ENCODE data around the gene RAD9A. TPM values are rescaled to one million over a fixed set of nuclear protein-coding genes. Genes with fewer than 3 reads are reported as not detected.

The RAD9A gene
- total and polyA plus RNA-seq, 2 of the 4 experiments (the other 2 are of a cell fraction) = 2.0 to 10.3 TPM

- H2AK9ac ChIP-seq (replicated peaks; ENCODE audit: low read depth, low read length, poor library complexity) = no peak overlapping the region
- no peaks in the 10 kb centered on the region; the same call in 1 of the 2 replicates for H3K9me1 ChIP-seq (ENCODE audit: insufficient read depth, low read length)
- no peak overlapping the region for H3K27ac ChIP-seq (ENCODE audit: insufficient read depth, low read length)
- CTCF ChIA-PET = no interaction called here
- peaks cover 11% of the 10 kb centered on the region for H3K4me1 ChIP-seq (ENCODE audit: control insufficient read depth, insufficient read depth, low read length)
- no peak overlapping the region for H4K8ac ChIP-seq (ENCODE audit: low read depth in 2 of 2, low read length in 2 of 2)
- H3K9ac ChIP-seq (ENCODE audit: low read depth, low read length) = no peak overlapping the region
- DNase-seq (no peak), ATAC-seq (ENCODE audit: low read depth) (no peak)
- no peak overlapping the region for H2BK15ac ChIP-seq (ENCODE audit: low read depth, low read length)
- H2AK5ac ChIP-seq (ENCODE audit: low read depth, low read length) = no peak overlapping the region
- dilution Hi-C loops (cut with HindIII; ENCODE audit: low sequenced_read_pairs, unreplicated experiment) (no loop called here), intact Hi-C loops (cut with micrococcal nuclease) (no loop called here), in situ Hi-C loops (cut with MboI; ENCODE audit: low sequenced_read_pairs) (no loop called here)
- BruUV-seq (replicated peaks) = no TSS peak
- H3K4me3 ChIP-seq (ENCODE audit: insufficient read depth, low read depth, low read length) = no peak overlapping the region
- H3K14ac ChIP-seq (replicated peaks; ENCODE audit: low read depth, low read length) = no peak overlapping the region
- no peak overlapping the region for H3K56ac ChIP-seq (ENCODE audit: extremely low read depth, insufficient read depth, low read length)
- no peak overlapping the region for H3K4ac ChIP-seq (ENCODE audit: low read depth, low read length)
- 0 out of 2 replicates have a peak, but pooled peaks cover 2% of the 10 kb centered on the region for H3K36me3 ChIP-seq (ENCODE audit: control insufficient read depth, insufficient read depth, low read length)
- H2BK20ac ChIP-seq (ENCODE audit: low read depth, low read length) = no peak overlapping the region
- H4K20me1 ChIP-seq (ENCODE audit: insufficient read depth, low read length) = no peaks in the 10 kb centered on the region; the same call in 1 of the 2 replicates
- H3K79me1 ChIP-seq (ENCODE audit: low read depth in 1 of 2, low read length in 2 of 2) = peaks cover 10 to 30% of the 10 kb centered on the region in 2 experiments; a peak in 3 of 4 replicates
- H3K18ac ChIP-seq (ENCODE audit: low read depth, low read length) = no peak overlapping the region
- POLR2A ChIA-PET (ENCODE audit: unreplicated experiment) = no interaction called here
- TF ChIP-seq CHD1 (IDR thresholded peaks at IDR 0.05; ENCODE audit: low read depth, low read length) (no peak), POLR2A (IDR thresholded peaks at IDR 0.05; ENCODE audit: low read depth, low read length) (no peak), SMC3 (IDR thresholded peaks at IDR 0.05; ENCODE audit: low read depth, low read length) (peak; percentile 36; the same call in 1 of the 2 replicates), BHLHE40 (IDR thresholded peaks at IDR 0.05; ENCODE audit: low read depth, low read length) (no peak), MAZ (IDR thresholded peaks at IDR 0.05; ENCODE audit: borderline replicate concordance, low read depth, low read length) (no peak), CTCF (conservative IDR thresholded peaks at IDR 0.05; ENCODE audit: low read depth, low read length) (peak; percentile 50), MAFK (IDR thresholded peaks at IDR 0.05; ENCODE audit: low read depth, low read length) (no peak), MXI1 (IDR thresholded peaks at IDR 0.05; ENCODE audit: borderline replicate concordance, low read depth, low read length) (no peak), FOS (IDR thresholded peaks at IDR 0.05; ENCODE audit: low read depth, low read length) (no peak), NFE2L2 (IDR thresholded peaks at IDR 0.05; ENCODE audit: low read depth, low read length) (no peak), RFX5 (IDR thresholded peaks at IDR 0.05; ENCODE audit: low read depth, low read length) (no peak), RAD21 (IDR thresholded peaks at IDR 0.05; ENCODE audit: low read length) (peak; percentile 43)
- no peak overlapping the region for H2BK120ac ChIP-seq (ENCODE audit: low read depth, low read length)
- H3K4me2 ChIP-seq (ENCODE audit: low read depth, low read length) = no peak overlapping the region
- H4K5ac ChIP-seq (ENCODE audit: low read depth, low read length) = no peak overlapping the region
- H2AFZ ChIP-seq (replicated peaks; ENCODE audit: low read length, poor library complexity) = peak overlapping the region; percentile 40
- no peak overlapping the region for H4K91ac ChIP-seq (ENCODE audit: insufficient read depth, low read depth, low read length)
- H3K23ac ChIP-seq (ENCODE audit: low read depth, low read length) = no peak overlapping the region
- WGBS, 2 experiments (ENCODE audit: extremely low coverage in 2 of 2, insufficient read length in 1 of 2) = 62% methylated on average over 3 of the region's 6 CpGs; no CpG with 5 or more reads in 1 of the 2 experiments
- H3K9me3 ChIP-seq (ENCODE audit: control insufficient read depth, insufficient read depth, low read length) = no peaks in the 10 kb centered on the region
- no peak overlapping the region for H2BK5ac ChIP-seq (ENCODE audit: low read depth, low read length, poor library complexity, severe bottlenecking)
- no peaks in the 10 kb centered on the region; the same call in 1 of the 2 replicates for H3K27me3 ChIP-seq (ENCODE audit: control insufficient read depth, insufficient read depth, low read length)
Observed at GRCh38 chr11:67389477-67389876, 2.3 kb upstream of the RAD9A start.
